Large intestine (tissue), 3 donors: Measurements from ENCODE around the gene XCR1. TPM values are rescaled to one million over a fixed set of nuclear protein-coding genes. Genes with fewer than 3 reads are reported as not detected.

ENCODE experiments used
- DNase-seq, 2 donors: peaks; one replicate each; pipeline versions ENCODE4 v3.0.0 to v3.0.0-alpha.2; 2013
- H3K27ac ChIP-seq: one replicate; pipeline ENCODE4 v1.5.1; 2013; ENCODE audit warnings: low read length
- H3K27me3 ChIP-seq: 2 replicates; pipeline ENCODE4 v1.6.1; 2013; ENCODE audit warnings: low read length; ENCODE audit not compliant: control insufficient read depth, insufficient read depth
- H3K36me3 ChIP-seq: 2 replicates; pipeline ENCODE4 v1.6.1; 2013; ENCODE audit warnings: low read length; ENCODE audit not compliant: control insufficient read depth, insufficient read depth
- H3K4me1 ChIP-seq: one replicate; pipeline ENCODE4 v1.6.1; 2013; ENCODE audit warnings: low read length; ENCODE audit not compliant: control insufficient read depth, insufficient read depth
- H3K4me3 ChIP-seq: one replicate; pipeline ENCODE4 v1.5.1; 2013; ENCODE audit warnings: low read length
- H3K9me3 ChIP-seq: one replicate; pipeline ENCODE4 v1.6.1; 2013; ENCODE audit warnings: mild to moderate bottlenecking, low read depth, low read length, moderate library complexity; ENCODE audit not compliant: control insufficient read depth
- WGBS: methylation state at CpG from one replicate; pipeline ENCODE4 v1.1.5; 2013; ENCODE audit warnings: low lambda C conversion rate; ENCODE audit not compliant: insufficient coverage; 5-methylcytosine and 5-hydroxymethylcytosine counted together
- polyA plus RNA-seq: library from polyadenylated mRNA; unstranded; fragments of 120-200 nt; gene quantifications from one replicate; pipeline ENCODE4 v1.2.1, GENCODE V29; 2013

The XCR1 gene
- polyA plus RNA-seq, 1 donor, result 1.2 TPM

- Histone ChIP-seq H3K4me1 (no peaks in the 10 kb centered on the region), H3K27ac (no peak overlapping the region), H3K36me3 (peaks cover 74% of the 10 kb centered on the region), H3K9me3 (no peaks in the 10 kb centered on the region), H3K4me3 (no peak overlapping the region), H3K27me3 (no peaks in the 10 kb centered on the region)
- DNase-seq, result no peak
- WGBS, result 17% methylated on average over 1 of the region's 6 CpGs
Measured at GRCh38 chr3:45972534-45973402, 54.5 kb downstream of the XCR1 start.

DNA sequence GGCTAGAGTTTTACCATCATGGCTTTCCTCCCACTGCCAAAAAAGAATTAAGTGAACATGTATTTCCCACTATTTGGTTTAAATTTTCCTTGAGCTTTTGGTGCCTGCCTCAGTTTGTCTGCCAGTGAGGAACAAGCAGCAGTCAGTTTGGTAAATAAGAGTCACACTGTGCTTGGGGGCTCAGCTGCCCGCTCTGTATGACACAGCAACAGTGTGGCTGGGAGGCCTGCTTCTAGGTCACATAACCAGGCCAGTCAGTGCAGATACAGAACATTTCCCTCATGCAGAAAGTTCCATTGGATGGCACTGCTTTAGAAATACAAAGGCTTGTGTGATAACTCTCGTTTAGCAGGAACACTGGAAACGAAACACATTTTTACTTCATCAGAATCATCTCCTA is 57.3 kb downstream of the XCR1 start:
- no peak for DNase-seq
- Histone ChIP-seq H3K36me3 (peaks cover 76% of the 10 kb centered on the region), H3K4me1 (peaks cover under 1% of the 10 kb centered on the region), H3K27ac (no peak overlapping the region), H3K27me3 (no peaks in the 10 kb centered on the region), H3K4me3 (no peak overlapping the region), H3K9me3 (no peaks in the 10 kb centered on the region)
- 100% methylated on average over 1 of the region's 3 CpGs for WGBS

DNA sequence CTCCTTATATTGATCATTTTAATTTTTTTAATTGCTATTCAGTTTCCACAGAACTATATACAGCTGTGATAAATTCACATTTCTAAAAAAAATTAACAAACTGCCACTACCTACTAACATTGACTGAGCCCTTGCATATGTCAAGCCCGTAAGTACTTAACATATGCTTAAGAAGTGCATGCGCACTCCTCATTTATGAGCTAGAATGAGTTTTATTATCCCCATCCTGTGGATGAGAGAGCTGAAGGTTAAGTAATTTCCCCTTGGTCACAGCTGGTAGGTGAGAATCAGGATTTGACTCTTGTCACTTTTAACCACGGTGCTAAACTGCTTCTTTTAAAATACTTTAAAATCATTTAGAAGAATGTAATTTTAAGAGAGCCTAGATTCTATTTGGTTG is 58.2 kb downstream of the XCR1 start:
- no peak overlapping the region for H3K27ac ChIP-seq
- H3K36me3 ChIP-seq, result peaks cover 77% of the 10 kb centered on the region
- H3K4me1 ChIP-seq, result peaks cover 2% of the 10 kb centered on the region
- 86% methylated on average over 1 of the region's 3 CpGs for WGBS
- H3K4me3 ChIP-seq, result no peak overlapping the region
- no peak for DNase-seq
- no peaks in the 10 kb centered on the region for H3K27me3 ChIP-seq
- no peaks in the 10 kb centered on the region for H3K9me3 ChIP-seq

- Histone ChIP-seq H3K27me3 (no peaks in the 10 kb centered on the region), H3K4me3 (no peak overlapping the region), H3K9me3 (no peaks in the 10 kb centered on the region), H3K4me1 (peaks cover 2% of the 10 kb centered on the region), H3K36me3 (peaks cover 76% of the 10 kb centered on the region), H3K27ac (no peak overlapping the region)
- no peak for DNase-seq
- WGBS, result 67% methylated on average over 1 of the region's 2 CpGs
Measured at GRCh38 chr3:45968706-45969105, 58.6 kb downstream of the XCR1 start.

- peaks cover 2% of the 10 kb centered on the region for H3K4me1 ChIP-seq
- WGBS, result no CpG with 5 or more reads among the region's 9 CpGs
- no peaks in the 10 kb centered on the region for H3K27me3 ChIP-seq
- no peak overlapping the region for H3K4me3 ChIP-seq
- H3K36me3 ChIP-seq, result peaks cover 81% of the 10 kb centered on the region
- no peak overlapping the region for H3K27ac ChIP-seq
- no peak for DNase-seq
- H3K9me3 ChIP-seq, result no peaks in the 10 kb centered on the region
Measured at GRCh38 chr3:45968149-45968548, 59.1 kb downstream of the XCR1 start.

DNA sequence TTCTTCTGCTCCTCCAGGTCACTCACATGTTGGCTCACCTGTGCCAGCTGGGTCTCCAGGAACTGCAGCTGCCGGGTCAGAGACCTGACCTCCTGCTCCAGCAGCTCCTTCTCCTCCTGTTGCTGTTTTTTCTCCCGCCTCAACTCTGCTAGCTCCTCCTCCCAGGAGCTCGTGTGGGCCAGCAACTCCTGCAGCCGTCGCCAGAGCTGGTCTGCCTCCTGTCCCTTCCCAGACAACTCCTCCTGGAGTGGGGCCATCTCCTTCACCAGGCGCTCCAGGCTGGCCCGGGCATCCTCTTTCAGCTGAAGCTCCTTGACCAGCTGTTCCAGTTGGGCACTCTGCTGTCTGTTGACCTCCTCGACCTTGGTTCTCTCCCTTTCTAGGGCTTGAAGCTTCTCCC is 59.6 kb downstream of the XCR1 start:
- Histone ChIP-seq H3K9me3 (no peaks in the 10 kb centered on the region), H3K27ac (no peak overlapping the region), H3K4me3 (no peak overlapping the region), H3K27me3 (no peaks in the 10 kb centered on the region), H3K4me1 (peaks cover 2% of the 10 kb centered on the region), H3K36me3 (peaks cover 83% of the 10 kb centered on the region)
- WGBS, result no CpG with 5 or more reads among the region's 8 CpGs
- no peak for DNase-seq

Other genes starting within 250 kb of the XCR1 start
- 57.4 TPM for gene SLC6A20, start 230.9 kb downstream of the XCR1 start, polyA plus RNA-seq
- gene LZTFL1, start 185.4 kb downstream of the XCR1 start, polyA plus RNA-seq, result 30.6 TPM
- 1.0 TPM for gene CCR9, start 140.9 kb downstream of the XCR1 start, polyA plus RNA-seq
- gene CXCR6, start 84.0 kb downstream of the XCR1 start, polyA plus RNA-seq, result 2.4 TPM
- 19.6 TPM for gene FYCO1, start 31.7 kb downstream of the XCR1 start, polyA plus RNA-seq
- gene CCR1, start 180.8 kb upstream of the XCR1 start, polyA plus RNA-seq, result 3.4 TPM
- gene CCR3, start 215.0 kb upstream of the XCR1 start, polyA plus RNA-seq, result 0.15 TPM